Endothelial cell of hepatic sinusoid (primary cell): ENCODE results near the gene CST1.
"Not testable (repeated sequence)": the region's sequence is repeated elsewhere in the genome, so short reads cannot be mapped to it uniquely, and the experiment has no call there.

ENCODE experiments used
- in situ Hi-C: cut with HindIII; loops from 2 replicates; pipeline ENCODE4 v1.10.0; 2017; ENCODE audit warnings: low sequenced_read_pairs

CST1 gene

GRCh38 chr20:23750786-23751185 lies at the start of gene CST1:
TSS of gene CST1 (minus strand) at chr20:23750935. CDS start at chr20:23750866, 69 bp downstream.
- in situ Hi-C loops, result not testable (repeated sequence)

GRCh38 chr20:23799216-23799847 lies 48.6 kb upstream of the CST1 start:
- in situ Hi-C loops, result not testable (repeated sequence)

GRCh38 chr20:23795526-23795925 lies 44.8 kb upstream of the CST1 start:
- in situ Hi-C loops, result no loop called here

GRCh38 chr20:23794841-23795240 lies 44.1 kb upstream of the CST1 start:
- in situ Hi-C loops, result no loop called here

- in situ Hi-C loops, result no loop called here
Measured at GRCh38 chr20:23794065-23794464, 43.3 kb upstream of the CST1 start.

GRCh38 chr20:23783447-23783846 lies 32.7 kb upstream of the CST1 start:
- in situ Hi-C loops, result no loop called here

GRCh38 chr20:23782366-23782983 lies 31.7 kb upstream of the CST1 start:
- in situ Hi-C loops, result no loop called here

GRCh38 chr20:23778676-23779075 lies 27.9 kb upstream of the CST1 start:
- in situ Hi-C loops, result not testable (repeated sequence)

GRCh38 chr20:23777380-23777779 lies 26.6 kb upstream of the CST1 start:
- in situ Hi-C loops, result not testable (repeated sequence)

- in situ Hi-C loops, result no loop called here
Measured at GRCh38 chr20:23776067-23776771, 25.5 kb upstream of the CST1 start.

- in situ Hi-C loops, result no loop called here
Measured at GRCh38 chr20:23774081-23774480, 23.3 kb upstream of the CST1 start.

GRCh38 chr20:23773579-23773978 lies 22.8 kb upstream of the CST1 start:
- in situ Hi-C loops, result no loop called here

GRCh38 chr20:23773127-23773526 lies 22.4 kb upstream of the CST1 start:
- in situ Hi-C loops, result no loop called here

- in situ Hi-C loops, result no loop called here
Measured at GRCh38 chr20:23772074-23772473, 21.3 kb upstream of the CST1 start.

GRCh38 chr20:23770384-23770783 lies 19.6 kb upstream of the CST1 start:
- in situ Hi-C loops, result no loop called here

GRCh38 chr20:23768520-23768919 lies 17.8 kb upstream of the CST1 start:
- in situ Hi-C loops, result not testable (repeated sequence)

- in situ Hi-C loops, result no loop called here
Measured at GRCh38 chr20:23766531-23766930, 15.8 kb upstream of the CST1 start.

- in situ Hi-C loops, result no loop called here
Measured at GRCh38 chr20:23765578-23765977, 14.8 kb upstream of the CST1 start.

GRCh38 chr20:23764630-23765029 lies 13.9 kb upstream of the CST1 start:
- in situ Hi-C loops, result not testable (repeated sequence)

GRCh38 chr20:23763345-23763744 lies 12.6 kb upstream of the CST1 start:
- in situ Hi-C loops, result no loop called here

GRCh38 chr20:23759306-23759940 lies 8.7 kb upstream of the CST1 start:
- in situ Hi-C loops, result no loop called here

- in situ Hi-C loops, result not testable (repeated sequence)
Measured at GRCh38 chr20:23756792-23757191, 6.1 kb upstream of the CST1 start.
